H9 (cell line): ENCODE results near the gene ARMS2. TPM values are rescaled to one million over a fixed set of nuclear protein-coding genes. Genes with fewer than 3 reads are reported as not detected.

Source experiments
- DNase-seq: peaks from one replicate; pipeline ENCODE4 v3.0.0-alpha.2; 2017
- H2AFZ ChIP-seq: one replicate; pipeline ENCODE4 v1.6.1; 2013; ENCODE audit warnings: mild to moderate bottlenecking, low read length, control low read depth, moderate library complexity
- H2AK5ac ChIP-seq: 2 replicates; pipeline ENCODE4 v1.6.1; 2013; ENCODE audit warnings: low read length, control low read depth, mixed read lengths; ENCODE audit not compliant: insufficient read length
- H2BK120ac ChIP-seq: one replicate; pipeline ENCODE4 v1.6.1; 2013; ENCODE audit warnings: low read depth, mild to moderate bottlenecking, low read length, control low read depth, inconsistent platforms; ENCODE audit not compliant: poor library complexity, severe bottlenecking
- H2BK12ac ChIP-seq: 2 replicates; pipeline ENCODE4 v1.6.1; 2013; ENCODE audit warnings: low read length, control low read depth, mixed read lengths, low read depth; ENCODE audit not compliant: insufficient read length
- H2BK15ac ChIP-seq: 2 replicates; pipeline ENCODE4 v1.6.1; 2013; ENCODE audit warnings: low read depth, low read length, control low read depth
- H2BK20ac ChIP-seq: one replicate; pipeline ENCODE4 v1.6.1; 2013; ENCODE audit warnings: low read depth, mild to moderate bottlenecking, low read length, control low read depth, inconsistent platforms; ENCODE audit not compliant: poor library complexity, severe bottlenecking
- H2BK5ac ChIP-seq: 2 replicates; pipeline ENCODE4 v1.6.1; 2013; ENCODE audit warnings: low read length, control low read depth, mixed read lengths; ENCODE audit not compliant: insufficient read length
- H3K14ac ChIP-seq: 2 replicates; pipeline ENCODE4 v1.6.1; 2013; ENCODE audit warnings: low read length, control low read depth; ENCODE audit not compliant: insufficient read depth
- H3K18ac ChIP-seq: 2 replicates; pipeline ENCODE4 v1.6.1; 2013; ENCODE audit warnings: low read depth, mild to moderate bottlenecking, mixed read lengths, low read length, control low read depth; ENCODE audit not compliant: insufficient read length
- H3K23ac ChIP-seq: 2 replicates; pipeline ENCODE4 v1.6.1; 2013; ENCODE audit warnings: low read length, control low read depth, mixed read lengths, low read depth; ENCODE audit not compliant: insufficient read length
- H3K23me2 ChIP-seq: 2 replicates; pipeline ENCODE4 v1.6.1; 2013; ENCODE audit warnings: low read depth, mild to moderate bottlenecking, mixed read lengths, low read length, control low read depth; ENCODE audit not compliant: insufficient read length, poor library complexity, severe bottlenecking
- H3K27ac ChIP-seq: 2 replicates; pipeline ENCODE4 v1.5.1; 2013; ENCODE audit warnings: low read length, control low read depth, mixed read lengths, low read depth; ENCODE audit not compliant: insufficient read length
- H3K27me3 ChIP-seq: 2 replicates; pipeline ENCODE4 v1.6.1; 2013; ENCODE audit warnings: low read length, control low read depth, inconsistent platforms; ENCODE audit not compliant: insufficient read depth
- H3K4ac ChIP-seq: 2 replicates; pipeline ENCODE4 v1.6.1; 2013; ENCODE audit warnings: low read depth, mild to moderate bottlenecking, control low read depth, inconsistent platforms, low read length, moderate library complexity
- H3K4me1 ChIP-seq: 2 replicates; pipeline ENCODE4 v1.6.1; 2013; ENCODE audit warnings: low read length, control low read depth, inconsistent platforms; ENCODE audit not compliant: insufficient read depth
- H3K4me2 ChIP-seq: 2 replicates; pipeline ENCODE4 v1.6.1; 2013; ENCODE audit warnings: low read length, control low read depth, mixed read lengths; ENCODE audit not compliant: insufficient read length, insufficient read depth
- H3K56ac ChIP-seq: 2 replicates; pipeline ENCODE4 v1.6.1; 2013; ENCODE audit warnings: low read depth, mild to moderate bottlenecking, mixed read lengths, low read length, control low read depth; ENCODE audit not compliant: insufficient read length
- H3K79me1 ChIP-seq: 2 replicates; pipeline ENCODE4 v1.6.1; 2013; ENCODE audit warnings: low read depth, mild to moderate bottlenecking, moderate library complexity, low read length, control low read depth, inconsistent platforms; ENCODE audit not compliant: insufficient read depth, poor library complexity, severe bottlenecking
- H3K79me2 ChIP-seq: 2 replicates; pipeline ENCODE4 v1.6.1; 2013; ENCODE audit warnings: low read length, control low read depth, inconsistent platforms; ENCODE audit not compliant: insufficient read depth
- H3K9ac ChIP-seq: 2 replicates; pipeline ENCODE4 v1.6.1; 2013; ENCODE audit warnings: low read length, control low read depth, mixed read lengths; ENCODE audit not compliant: insufficient read length; ENCODE audit errors: extremely low read depth
- H3K9me3 ChIP-seq: one replicate; pipeline ENCODE4 v1.6.1; 2013; ENCODE audit warnings: low read depth, low read length, inconsistent platforms; ENCODE audit not compliant: control insufficient read depth
- H3T11ph ChIP-seq: one replicate; pipeline ENCODE4 v1.6.1; 2013; ENCODE audit warnings: mild to moderate bottlenecking, low read length, control low read depth, inconsistent platforms
- H4K20me1 ChIP-seq: one replicate; pipeline ENCODE4 v1.6.1; 2013; ENCODE audit not compliant: control insufficient read depth, insufficient read length, insufficient read depth
- H4K5ac ChIP-seq: 2 replicates; pipeline ENCODE4 v1.6.1; 2013; ENCODE audit warnings: low read depth, mild to moderate bottlenecking, mixed read lengths, low read length, control low read depth; ENCODE audit not compliant: insufficient read length
- H4K8ac ChIP-seq: replicated peaks from 2 replicates; pipeline ENCODE4 v1.6.1; 2013; ENCODE audit warnings: low read length, control low read depth, mixed read lengths, low read depth; ENCODE audit not compliant: insufficient read length
- H4K91ac ChIP-seq: 2 replicates; pipeline ENCODE4 v1.6.1; 2013; ENCODE audit warnings: low read depth, mild to moderate bottlenecking, moderate library complexity, mixed read lengths, low read length, control low read depth; ENCODE audit not compliant: insufficient read length
- H3K27ac Mint-ChIP-seq, 3 experiments: 2 replicates in 2 of 3; 3 replicates in 1 of 3; pipeline ENCODE4 v1.8.0; 2020 to 2021; ENCODE audit warnings: mixed read lengths in 3 of 3, mild to moderate bottlenecking in 1 of 3, moderate library complexity in 1 of 3
- H3K27me3 Mint-ChIP-seq: 2 replicates; pipeline ENCODE4 v1.8.0; 2021; ENCODE audit warnings: low read depth, mild to moderate bottlenecking, moderate library complexity, mixed read lengths
- H3K36me3 Mint-ChIP-seq, 3 experiments: 2 replicates in 2 of 3; 3 replicates in 1 of 3; pipeline ENCODE4 v1.8.0; 2020 to 2021; ENCODE audit warnings: low read depth in 3 of 3, mixed read lengths in 3 of 3; ENCODE audit not compliant: insufficient read depth in 1 of 3
- H3K4me1 Mint-ChIP-seq, 2 experiments: 2 replicates each; pipeline ENCODE4 v1.8.0; 2020; ENCODE audit warnings: mixed read lengths in 2 of 2
- H3K4me3 Mint-ChIP-seq, 2 experiments: 2 replicates in 1 of 2; 3 replicates in 1 of 2; pipeline ENCODE4 v1.8.0; 2020 to 2021; ENCODE audit warnings: mild to moderate bottlenecking in 2 of 2, mixed read lengths in 2 of 2, moderate library complexity in 1 of 2
- H3K9me3 Mint-ChIP-seq, 2 experiments: 2 replicates in 1 of 2; 3 replicates in 1 of 2; pipeline ENCODE4 v1.8.0; 2020; ENCODE audit warnings: mild to moderate bottlenecking in 2 of 2, mixed read lengths in 2 of 2, moderate library complexity in 1 of 2
- WGBS: extraction: QIAGEN DNeasy Blood & Tissue Kit; methylation state at CpG from one replicate; pipeline ENCODE4 v1.1.7; 2013; ENCODE audit warnings: missing lambda C conversion rate, low lambda C conversion rate, mixed read lengths; ENCODE audit not compliant: insufficient read length; ENCODE audit errors: extremely low coverage; 5-methylcytosine and 5-hydroxymethylcytosine counted together
- total RNA-seq: library from RNA; stranded (reverse); gene quantifications from 2 replicates; pipeline ENCODE4 v1.2.1, GENCODE V29; 2021
- TF ChIP-seq, protein P1 (sequence below): fragments of 200-600 bp; sonication (generic); conservative IDR thresholded peaks from 3 replicates; pipeline ENCODE4 v1.8.0; 2021; ENCODE audit warnings: antibody characterized with exemption, mild to moderate bottlenecking

The ARMS2 gene
- total RNA-seq, 1 experiment from 2014 or later = not detected

DNA sequence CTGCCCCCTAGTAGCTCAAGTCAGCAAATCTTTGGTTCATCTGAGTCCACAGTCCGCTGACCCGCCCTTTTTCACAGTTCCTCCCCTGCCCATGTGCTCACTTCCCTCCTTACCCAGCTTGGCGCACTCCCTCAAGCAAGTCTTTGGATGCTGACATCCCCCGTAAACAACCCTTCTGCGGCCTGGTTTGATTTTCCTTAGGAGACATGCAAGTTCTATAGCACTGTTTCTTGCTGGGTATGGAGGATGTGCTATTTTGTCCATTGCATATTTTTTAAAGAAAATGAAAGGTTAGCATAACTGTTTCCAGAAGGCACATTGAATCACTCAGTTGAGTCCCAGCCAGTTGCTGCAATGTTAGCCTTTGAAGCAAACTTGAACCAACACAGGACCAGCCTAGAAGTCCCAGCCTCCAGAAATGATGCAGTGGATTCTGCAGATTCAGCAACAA is 45.1 kb downstream of the ARMS2 start:
- Histone ChIP-seq H3K4me1 (no peaks in the 10 kb centered on the region), H3K27ac (no peak overlapping the region), H3K4me2 (no peak overlapping the region), H3K27me3 (no peaks in the 10 kb centered on the region), H3K23ac (no peak overlapping the region), H3K14ac (no peak overlapping the region), H2BK15ac (no peak overlapping the region), H3K9me3 (no peaks in the 10 kb centered on the region), H3K9ac (no peak overlapping the region), H4K91ac (no peak overlapping the region), H2BK120ac (no peak overlapping the region), H4K8ac (no peak overlapping the region), H4K5ac (no peak overlapping the region), H2AK5ac (no peak overlapping the region), H3K4ac (no peak overlapping the region), H2BK12ac (no peak overlapping the region), H4K20me1 (no peaks in the 10 kb centered on the region), H3T11ph (no peak overlapping the region), H3K79me2 (no peaks in the 10 kb centered on the region), H3K23me2 (no peaks in the 10 kb centered on the region), H2BK5ac (no peak overlapping the region), H3K56ac (no peak overlapping the region), H3K18ac (no peak overlapping the region), H2AFZ (no peak overlapping the region), H2BK20ac (no peak overlapping the region), H3K79me1 (no peaks in the 10 kb centered on the region)
- Mint-ChIP-seq H3K36me3 (peaks cover 0 to 1% (median 0%) of the 10 kb centered on the region in 3 experiments; a peak in 1 of 7 replicates), H3K4me3 (no peak overlapping the region), H3K4me1 (peaks cover 3 to 5% of the 10 kb centered on the region in 2 experiments; a peak in 3 of 4 replicates), H3K27me3 (peaks cover 2% of the 10 kb centered on the region; the same call in 1 of the 2 replicates), H3K27ac (no peak overlapping the region; a peak in 1 of 7 replicates), H3K9me3 (no peaks in the 10 kb centered on the region)
- TF ChIP-seq, protein P1, sequence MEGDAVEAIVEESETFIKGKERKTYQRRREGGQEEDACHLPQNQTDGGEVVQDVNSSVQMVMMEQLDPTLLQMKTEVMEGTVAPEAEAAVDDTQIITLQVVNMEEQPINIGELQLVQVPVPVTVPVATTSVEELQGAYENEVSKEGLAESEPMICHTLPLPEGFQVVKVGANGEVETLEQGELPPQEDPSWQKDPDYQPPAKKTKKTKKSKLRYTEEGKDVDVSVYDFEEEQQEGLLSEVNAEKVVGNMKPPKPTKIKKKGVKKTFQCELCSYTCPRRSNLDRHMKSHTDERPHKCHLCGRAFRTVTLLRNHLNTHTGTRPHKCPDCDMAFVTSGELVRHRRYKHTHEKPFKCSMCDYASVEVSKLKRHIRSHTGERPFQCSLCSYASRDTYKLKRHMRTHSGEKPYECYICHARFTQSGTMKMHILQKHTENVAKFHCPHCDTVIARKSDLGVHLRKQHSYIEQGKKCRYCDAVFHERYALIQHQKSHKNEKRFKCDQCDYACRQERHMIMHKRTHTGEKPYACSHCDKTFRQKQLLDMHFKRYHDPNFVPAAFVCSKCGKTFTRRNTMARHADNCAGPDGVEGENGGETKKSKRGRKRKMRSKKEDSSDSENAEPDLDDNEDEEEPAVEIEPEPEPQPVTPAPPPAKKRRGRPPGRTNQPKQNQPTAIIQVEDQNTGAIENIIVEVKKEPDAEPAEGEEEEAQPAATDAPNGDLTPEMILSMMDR = no peak
- DNase-seq = no peak
- WGBS = no CpG with 5 or more reads among the region's 5 CpGs
